ENCODE results near the gene RALGAPA2. TPM values are rescaled to one million over a fixed set of nuclear protein-coding genes. Genes with fewer than 3 reads are reported as not detected.

RALGAPA2 gene
- polyA plus RNA-seq, 2 of the 4 experiments (the other 2 are of a cell fraction): 4.0 to 4.7 TPM

- Histone ChIP-seq H3K4me3 (no peak overlapping the region), H3K27ac (no peak overlapping the region), H3K4me2 (no peak overlapping the region), H3K9me3 (no peaks in the 10 kb centered on the region), H3K4me1 (no peaks in the 10 kb centered on the region)
- no peak for TF ChIP-seq MAX (IDR thresholded peaks at IDR 0.05)
- TF ChIP-seq HDAC2 (IDR thresholded peaks at IDR 0.05): no peak
- ATAC-seq: no peak
- POLR2A ChIA-PET: no interaction called here
- CTCF ChIA-PET: interaction anchor here (1.0 to 1.5 kb wide), 2 partner anchors 11 to 27 kb away, joined by 4 to 6 read pairs; no protein-coding TSS in a partner anchor
- no peak for DNase-seq (ENCODE audit: low read depth in 1 of 2, low spot score in 1 of 2)
- FAIRE-seq: no peak
- 74% methylated on average over 6 of the region's 6 CpGs for WGBS (ENCODE audit: missing lambda C conversion rate)
Observed at GRCh38 chr20:20440886-20441658, 271.4 kb downstream of the RALGAPA2 start.

DNA sequence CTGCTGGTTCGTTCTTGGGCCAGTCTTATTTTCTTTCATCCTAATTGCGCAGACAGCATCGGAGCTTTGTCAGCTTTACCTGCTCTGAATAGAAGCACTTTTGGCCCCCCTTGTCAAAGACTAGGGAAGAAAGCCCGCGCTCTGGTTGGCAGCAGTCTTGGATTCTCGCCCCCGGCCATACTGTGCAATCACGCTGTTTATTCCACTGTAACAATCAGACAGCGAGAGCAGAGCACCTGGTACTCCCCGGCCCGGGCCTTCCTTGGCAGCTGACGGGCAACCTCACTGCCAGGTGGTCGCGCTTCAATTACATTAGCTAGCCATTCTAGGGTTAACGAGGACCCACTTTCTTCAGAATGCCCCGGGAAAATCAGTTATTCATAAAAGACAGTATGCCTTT is 272.0 kb downstream of the RALGAPA2 start:
- POLR2A ChIA-PET: no interaction called here
- FAIRE-seq: no peak
- no peak for ATAC-seq
- Histone ChIP-seq H3K27ac (no peak overlapping the region), H3K4me1 (no peaks in the 10 kb centered on the region), H3K9me3 (no peaks in the 10 kb centered on the region), H3K4me3 (no peak overlapping the region), H3K4me2 (no peak overlapping the region)
- 88% methylated on average over 16 of the region's 16 CpGs for WGBS (ENCODE audit: missing lambda C conversion rate)
- DNase-seq (ENCODE audit: low read depth in 1 of 2, low spot score in 1 of 2): no peak
- TF ChIP-seq ZNF302 (CRISPR knock-in tag; IDR thresholded peaks at IDR 0.05) (no peak), HOXA7 (CRISPR knock-in tag; IDR thresholded peaks at IDR 0.05) (no peak), HOXB13 (CRISPR knock-in tag; IDR thresholded peaks at IDR 0.05; ENCODE audit: low read depth) (no peak), RCOR1 (IDR thresholded peaks at IDR 0.05; ENCODE audit: low read depth, low read length) (no peak)
- CTCF ChIA-PET: no interaction called here

DNA sequence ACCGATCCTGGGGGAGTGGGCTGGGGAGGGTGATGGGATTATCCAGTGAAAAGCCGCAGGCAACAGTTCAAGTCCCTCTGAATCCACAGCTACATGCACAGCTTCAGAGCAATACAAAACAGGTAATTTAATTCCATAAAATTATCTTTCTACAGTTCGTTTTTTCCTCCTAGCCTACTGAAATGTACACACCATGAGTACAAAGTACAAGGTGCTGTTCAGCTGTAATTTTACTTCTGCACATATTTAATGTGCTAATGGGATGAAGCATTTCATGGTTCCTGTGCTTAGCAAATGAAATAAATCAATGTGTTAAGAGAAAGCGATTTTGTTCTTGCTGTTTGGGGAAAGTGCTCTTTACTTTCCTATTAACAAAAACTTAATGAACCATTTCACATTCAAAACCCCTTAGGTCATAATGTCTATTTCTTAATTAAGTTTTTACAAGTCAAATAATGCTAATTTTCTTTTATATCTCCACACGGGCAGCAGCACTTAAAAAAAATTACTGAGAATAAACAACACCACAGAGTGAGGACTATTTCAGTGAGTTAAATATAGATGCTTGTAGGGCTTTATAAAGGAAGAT is 272.7 kb downstream of the RALGAPA2 start:
- ChIA-PET CTCF (no interaction called here), POLR2A (no interaction called here)
- Histone ChIP-seq H3K9me3 (no peaks in the 10 kb centered on the region), H3K4me2 (no peak overlapping the region), H3K27ac (no peak overlapping the region), H3K4me1 (no peaks in the 10 kb centered on the region), H3K4me3 (no peak overlapping the region)
- TF ChIP-seq EP300 (IDR thresholded peaks at IDR 0.05): no peak
- TF ChIP-seq MYC (IDR thresholded peaks at IDR 0.05; ENCODE audit: borderline replicate concordance, low read length): no peak
- TF ChIP-seq, protein P1, sequence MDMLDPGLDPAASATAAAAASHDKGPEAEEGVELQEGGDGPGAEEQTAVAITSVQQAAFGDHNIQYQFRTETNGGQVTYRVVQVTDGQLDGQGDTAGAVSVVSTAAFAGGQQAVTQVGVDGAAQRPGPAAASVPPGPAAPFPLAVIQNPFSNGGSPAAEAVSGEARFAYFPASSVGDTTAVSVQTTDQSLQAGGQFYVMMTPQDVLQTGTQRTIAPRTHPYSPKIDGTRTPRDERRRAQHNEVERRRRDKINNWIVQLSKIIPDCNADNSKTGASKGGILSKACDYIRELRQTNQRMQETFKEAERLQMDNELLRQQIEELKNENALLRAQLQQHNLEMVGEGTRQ (IDR thresholded peaks at IDR 0.05): no peak
- TF ChIP-seq FOSB (CRISPR knock-in tag; IDR thresholded peaks at IDR 0.05): no peak
- TF ChIP-seq KDM1A (IDR thresholded peaks at IDR 0.05; ENCODE audit: low read depth): no peak
- FAIRE-seq: peak; percentile 36
- no peak for ATAC-seq
- WGBS (ENCODE audit: missing lambda C conversion rate): 61% methylated on average over 5 of the region's 5 CpGs
- no peak for DNase-seq (ENCODE audit: low read depth in 1 of 2, low spot score in 1 of 2)

DNA sequence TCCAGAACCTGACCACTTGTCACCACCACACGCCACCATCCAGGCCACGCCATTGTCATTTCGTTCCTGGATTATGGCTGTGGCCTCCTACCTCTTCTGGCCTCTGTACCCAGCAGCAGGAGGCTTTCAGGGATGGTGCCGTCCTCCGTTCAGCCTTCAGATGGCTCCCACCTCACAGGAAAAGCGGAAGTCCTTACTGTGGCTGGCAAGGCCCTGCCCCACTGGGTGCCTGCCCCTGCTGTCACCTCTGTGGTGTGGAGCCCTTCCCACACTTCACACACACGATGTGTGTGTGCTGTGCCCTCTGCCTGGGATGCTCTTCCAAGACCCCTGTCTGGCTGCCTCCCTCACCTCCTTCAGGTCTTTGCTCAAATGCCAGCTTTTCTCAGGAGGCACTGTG is 275.1 kb downstream of the RALGAPA2 start:
- ChIA-PET CTCF (interaction anchor here (0.9 kb wide), 1 partner anchor 25 kb away, joined by 3 read pairs; no protein-coding TSS in a partner anchor), POLR2A (no interaction called here)
- H3K9me3 ChIP-seq: no peaks in the 10 kb centered on the region
- no peak overlapping the region for H3K4me3 ChIP-seq
- H3K4me2 ChIP-seq: no peak overlapping the region
- FAIRE-seq (no peak), ATAC-seq (no peak), DNase-seq (ENCODE audit: low read depth in 1 of 2, low spot score in 1 of 2) (no peak)
- no peak for TF ChIP-seq BCL3 (IDR thresholded peaks at IDR 0.05)
- no peak for TF ChIP-seq ZFP36 (IDR thresholded peaks at IDR 0.05; ENCODE audit: borderline replicate concordance, partially characterized antibody)
- TF ChIP-seq, protein P2, sequence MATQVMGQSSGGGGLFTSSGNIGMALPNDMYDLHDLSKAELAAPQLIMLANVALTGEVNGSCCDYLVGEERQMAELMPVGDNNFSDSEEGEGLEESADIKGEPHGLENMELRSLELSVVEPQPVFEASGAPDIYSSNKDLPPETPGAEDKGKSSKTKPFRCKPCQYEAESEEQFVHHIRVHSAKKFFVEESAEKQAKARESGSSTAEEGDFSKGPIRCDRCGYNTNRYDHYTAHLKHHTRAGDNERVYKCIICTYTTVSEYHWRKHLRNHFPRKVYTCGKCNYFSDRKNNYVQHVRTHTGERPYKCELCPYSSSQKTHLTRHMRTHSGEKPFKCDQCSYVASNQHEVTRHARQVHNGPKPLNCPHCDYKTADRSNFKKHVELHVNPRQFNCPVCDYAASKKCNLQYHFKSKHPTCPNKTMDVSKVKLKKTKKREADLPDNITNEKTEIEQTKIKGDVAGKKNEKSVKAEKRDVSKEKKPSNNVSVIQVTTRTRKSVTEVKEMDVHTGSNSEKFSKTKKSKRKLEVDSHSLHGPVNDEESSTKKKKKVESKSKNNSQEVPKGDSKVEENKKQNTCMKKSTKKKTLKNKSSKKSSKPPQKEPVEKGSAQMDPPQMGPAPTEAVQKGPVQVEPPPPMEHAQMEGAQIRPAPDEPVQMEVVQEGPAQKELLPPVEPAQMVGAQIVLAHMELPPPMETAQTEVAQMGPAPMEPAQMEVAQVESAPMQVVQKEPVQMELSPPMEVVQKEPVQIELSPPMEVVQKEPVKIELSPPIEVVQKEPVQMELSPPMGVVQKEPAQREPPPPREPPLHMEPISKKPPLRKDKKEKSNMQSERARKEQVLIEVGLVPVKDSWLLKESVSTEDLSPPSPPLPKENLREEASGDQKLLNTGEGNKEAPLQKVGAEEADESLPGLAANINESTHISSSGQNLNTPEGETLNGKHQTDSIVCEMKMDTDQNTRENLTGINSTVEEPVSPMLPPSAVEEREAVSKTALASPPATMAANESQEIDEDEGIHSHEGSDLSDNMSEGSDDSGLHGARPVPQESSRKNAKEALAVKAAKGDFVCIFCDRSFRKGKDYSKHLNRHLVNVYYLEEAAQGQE (IDR thresholded peaks at IDR 0.05): no peak
- TF ChIP-seq ATOH8 (CRISPR knock-in tag; IDR thresholded peaks at IDR 0.05; ENCODE audit: low read depth): no peak
- no peak for TF ChIP-seq FOSL2 (IDR thresholded peaks at IDR 0.05)
- no peak for TF ChIP-seq FOSL2 (CRISPR knock-in tag; IDR thresholded peaks at IDR 0.05)
- TF ChIP-seq, protein P1 (IDR thresholded peaks at IDR 0.05): no peak
- TF ChIP-seq POLR2A (IDR thresholded peaks at IDR 0.05; ENCODE audit: low read length): no peak
- no peak for TF ChIP-seq BHLHE40 (IDR thresholded peaks at IDR 0.05; ENCODE audit: low read depth, low read length)
- TF ChIP-seq RARB (CRISPR knock-in tag; IDR thresholded peaks at IDR 0.05): no peak
- H3K27ac ChIP-seq: no peak overlapping the region
- 82% methylated on average over 7 of the region's 7 CpGs for WGBS (ENCODE audit: missing lambda C conversion rate)
- no peaks in the 10 kb centered on the region for H3K4me1 ChIP-seq
